Measurements from ENCODE around the gene TRMT13.
"Not testable (repeated sequence)": the region's sequence is repeated elsewhere in the genome, so short reads cannot be mapped to it uniquely, and the experiment has no call there.

Gene TRMT13

DNA sequence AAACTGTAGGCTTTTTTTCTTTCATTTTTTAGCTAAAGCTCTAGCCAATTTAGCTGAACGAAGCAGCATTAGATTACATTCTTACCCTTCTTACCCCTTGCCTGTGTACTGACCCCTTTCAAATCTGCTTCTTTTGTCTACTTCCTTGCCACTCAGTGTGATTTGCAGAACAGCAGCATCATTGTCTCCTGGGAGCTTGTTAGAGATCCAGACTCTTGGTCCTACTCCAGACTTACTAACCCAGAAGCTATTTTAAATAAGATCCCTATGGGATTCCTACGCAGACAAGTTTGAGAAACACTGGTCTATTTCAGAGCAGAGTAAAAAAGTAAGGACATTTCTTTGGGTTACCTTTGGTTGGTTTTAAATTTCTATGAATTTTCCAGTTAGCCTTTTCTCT is 31.3 kb downstream of the TRMT13 start:
- DNase-seq = no peak

GRCh38 chr1:100164702-100165101 is 31.7 kb downstream of the TRMT13 start:
- DNase-seq = no peak

DNA sequence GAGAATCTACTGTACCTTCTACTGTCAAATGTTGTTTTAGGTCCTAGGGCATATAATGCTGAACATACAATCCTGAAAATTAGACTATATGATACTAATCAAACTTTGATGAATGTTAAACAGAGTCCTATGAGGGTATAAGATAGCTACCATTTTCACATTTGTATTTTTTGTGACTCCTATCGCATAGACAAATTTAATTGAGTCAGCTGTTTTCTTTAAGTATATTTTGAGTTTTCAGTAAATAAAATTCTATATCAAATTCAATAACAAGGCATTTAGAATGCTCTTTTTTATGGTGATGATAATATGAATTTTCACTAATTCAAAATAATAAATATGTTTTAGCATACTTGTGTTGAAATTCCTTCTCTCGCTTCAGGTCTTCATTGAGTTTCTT is 35.1 kb downstream of the TRMT13 start:
- no peak for DNase-seq

DNA sequence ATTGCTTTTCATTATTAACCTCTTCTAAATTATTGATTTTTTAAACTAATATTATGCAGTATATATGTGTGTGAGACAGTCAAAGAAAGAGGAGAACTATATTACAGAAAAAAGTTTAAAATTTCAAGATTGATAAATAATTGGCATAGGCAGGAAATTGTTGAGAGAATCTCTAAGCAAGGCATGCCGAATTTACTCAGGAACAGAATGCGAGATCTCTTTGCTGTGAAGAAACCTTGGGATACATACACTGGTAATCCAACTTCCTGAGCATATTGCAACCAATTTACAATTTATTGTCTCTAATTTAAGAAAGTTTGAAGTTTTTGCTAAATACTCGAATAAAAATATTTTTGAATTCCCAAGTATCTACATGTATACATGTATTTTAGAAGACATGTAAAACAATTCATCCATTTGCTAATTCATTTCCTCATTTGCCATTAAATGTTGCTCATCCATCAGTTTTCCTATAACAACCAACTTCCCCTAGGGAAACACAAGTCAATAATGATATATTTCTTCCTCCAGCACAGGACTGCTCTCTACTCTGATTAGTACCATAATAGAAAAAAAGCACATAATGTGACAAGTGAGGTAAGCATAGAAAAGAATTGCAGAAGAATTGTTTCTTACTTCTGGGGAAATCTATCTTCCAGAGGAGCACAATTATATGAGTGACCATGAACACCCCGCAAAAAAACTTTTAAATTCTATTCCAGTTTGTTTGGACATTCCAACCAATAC is 44.5 kb downstream of the TRMT13 start:
- DNase-seq = no peak

DNA sequence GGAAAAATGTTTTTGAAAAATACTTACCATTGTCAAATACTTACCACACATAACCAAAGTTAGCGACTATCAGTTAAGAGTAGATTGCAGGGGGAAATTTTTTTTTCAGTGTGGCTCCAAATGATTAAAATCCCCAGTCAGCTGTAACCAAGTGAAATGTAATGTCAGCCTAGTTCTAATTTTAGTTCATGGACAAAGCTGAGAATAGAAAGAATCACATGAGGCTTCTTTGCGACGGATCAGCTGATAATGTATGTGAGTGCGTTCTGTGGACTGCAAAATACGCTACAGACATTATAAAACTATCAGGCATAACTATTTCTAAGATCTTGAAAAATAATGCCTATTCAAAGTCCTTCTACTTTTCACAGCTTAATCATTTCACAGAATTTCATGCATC is 45.1 kb downstream of the TRMT13 start, which contains the start of gene LRRC39:
Gene LRRC39 (minus strand): TSS at position 166 of the 400 bp plus-strand sequence. CDS start 9,740 bp downstream, outside the sequence.
- no peak for DNase-seq

DNA sequence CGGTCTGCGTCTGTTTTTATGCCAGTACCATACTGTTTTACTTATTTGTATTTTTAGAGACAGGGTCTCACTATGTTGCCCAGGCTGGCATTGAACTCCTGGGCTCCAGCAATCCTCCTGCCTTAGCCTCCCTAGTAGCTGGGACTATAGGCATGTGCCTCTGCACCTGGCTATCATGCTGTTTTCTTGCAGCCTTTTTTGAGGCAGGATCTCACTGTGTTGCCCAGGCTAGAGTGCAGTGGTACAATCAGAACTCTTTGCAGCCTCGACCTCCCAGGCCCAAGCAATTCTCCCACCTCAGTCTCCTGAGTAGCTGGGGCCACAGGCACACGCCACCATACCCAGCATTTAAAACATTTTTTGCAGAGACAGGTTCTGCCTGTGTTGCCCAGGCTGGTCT is 50.4 kb downstream of the TRMT13 start:
- DNase-seq = no peak

DNA sequence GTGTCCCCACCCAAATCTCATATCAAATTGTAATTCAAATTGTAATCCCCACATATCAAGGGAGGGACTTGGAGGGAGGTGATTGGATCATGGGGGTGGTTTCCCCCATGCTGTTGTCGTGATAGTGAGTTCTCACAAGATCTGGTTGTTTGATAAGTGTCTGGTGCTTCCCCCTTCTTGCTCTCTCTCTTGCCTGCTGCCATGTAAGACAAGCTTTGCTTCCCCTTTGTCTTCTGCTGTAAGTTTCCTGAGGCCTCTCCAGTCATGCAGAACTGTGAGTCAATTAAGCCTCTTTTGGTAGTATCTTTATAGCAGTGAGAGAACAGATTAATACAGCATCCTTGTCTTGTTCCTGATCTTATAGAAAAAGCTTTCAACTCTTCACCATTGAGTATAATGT is 51.6 kb downstream of the TRMT13 start:
- DNase-seq = no peak

- peak; percentile 25 for DNase-seq
Observed at GRCh38 chr1:100187912-100188311, 54.9 kb downstream of the TRMT13 start.

DNA sequence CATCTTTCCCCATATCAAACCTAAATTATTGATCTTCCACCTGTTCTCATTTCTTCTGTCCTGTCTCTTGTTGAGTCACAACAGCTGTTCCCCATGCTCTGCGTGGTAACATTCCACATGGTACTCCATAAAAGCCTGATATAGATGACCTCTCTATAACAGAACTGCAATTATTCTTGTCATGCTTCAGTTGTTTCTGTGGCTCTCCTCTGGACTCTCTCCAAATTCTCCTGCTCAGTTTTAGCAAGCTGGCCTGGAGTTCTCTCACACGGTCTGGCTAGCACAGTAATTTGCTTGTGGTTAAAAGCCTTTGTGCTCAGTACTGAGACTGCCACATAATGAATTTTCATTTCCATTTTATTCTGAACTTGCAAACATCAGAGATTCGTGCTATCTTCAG is 55.7 kb downstream of the TRMT13 start:
- DNase-seq = peak; percentile 91

DNA sequence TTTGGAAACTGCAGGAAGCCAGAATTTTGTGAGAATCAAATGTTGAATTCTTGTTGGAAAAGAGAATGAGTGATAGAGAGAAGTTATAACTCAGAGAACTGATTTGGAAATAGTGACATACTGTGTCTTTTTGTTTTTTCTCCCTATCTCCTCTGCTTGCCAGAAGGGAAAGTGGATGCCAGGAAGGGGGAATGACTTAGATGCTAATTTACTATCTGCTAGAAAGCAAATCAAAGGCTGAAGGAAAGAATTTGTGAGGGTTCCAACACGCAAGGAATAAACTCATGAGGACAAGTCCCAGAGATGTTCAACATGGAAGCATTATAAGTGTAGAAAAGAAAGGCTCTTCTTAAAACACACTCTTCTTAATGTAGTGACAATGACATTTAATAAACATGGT is 65.6 kb downstream of the TRMT13 start:
- no peak for DNase-seq

GRCh38 chr1:100200060-100200459 is 67.1 kb downstream of the TRMT13 start:
- not testable (repeated sequence) for DNase-seq

All from DMS79 (cell line).